H1 (cell line): ENCODE results near the gene CA14. TPM values are rescaled to one million over a fixed set of nuclear protein-coding genes. Genes with fewer than 3 reads are reported as not detected.

Experiments used
- CTCF ChIA-PET: fragments of 300-600 bp; sonication (Branson Sonifier 250); formaldehyde crosslinking; loops from one replicate; lab custom pipeline; 2021; ENCODE audit not compliant: partially characterized antibody; lab: Charles Lee
- POLR2A ChIA-PET: fragments of 300-600 bp; sonication (Branson Sonifier 250); formaldehyde crosslinking; loops from one replicate; lab custom pipeline; 2021; ENCODE audit warnings: inconsistent platforms; ENCODE audit not compliant: partially characterized antibody; lab: Charles Lee
- DNase-seq, 2 experiments: peaks; one replicate each; pipeline versions ENCODE4 v3.0.0 to v3.0.0-alpha.2; 2010 to 2022; ENCODE audit warnings: low spot score in 2 of 2, low read depth in 1 of 2, mixed read lengths in 1 of 2
- FAIRE-seq: peaks from 2 replicates; lab custom pipeline; 2011; peaks lifted over from hg19 to GRCh38; lab: Jason Lieb, UNC
- H2AFZ ChIP-seq: 2 replicates; pipeline ENCODE4 v1.8.1; 2012; ENCODE audit warnings: low read length, inconsistent platforms
- H2AK5ac ChIP-seq: 2 replicates; pipeline ENCODE4 v1.6.1; 2013; ENCODE audit warnings: low read depth, low read length
- H2BK120ac ChIP-seq: replicated peaks from 2 replicates; pipeline ENCODE3; 2013; ENCODE audit warnings: low read depth, low read length, inconsistent platforms
- H2BK12ac ChIP-seq: 2 replicates; pipeline ENCODE4 v1.6.1; 2013; ENCODE audit warnings: low read depth, low read length
- H2BK15ac ChIP-seq: 2 replicates; pipeline ENCODE4 v1.6.1; 2013; ENCODE audit warnings: low read length
- H2BK20ac ChIP-seq: 2 replicates; pipeline ENCODE4 v1.6.1; 2013; ENCODE audit warnings: low read length
- H2BK5ac ChIP-seq: 2 replicates; pipeline ENCODE4 v1.6.1; 2013; ENCODE audit warnings: low read depth, low read length
- H3K14ac ChIP-seq: 2 replicates; pipeline ENCODE4 v1.6.1; 2013; ENCODE audit warnings: inconsistent platforms; ENCODE audit not compliant: insufficient read length
- H3K18ac ChIP-seq: 2 replicates; pipeline ENCODE4 v1.6.1; 2013; ENCODE audit warnings: low read length; ENCODE audit errors: extremely low read depth
- H3K23ac ChIP-seq: 2 replicates; pipeline ENCODE4 v1.6.1; 2013; ENCODE audit warnings: inconsistent platforms; ENCODE audit not compliant: insufficient read length
- H3K23me2 ChIP-seq: 2 replicates; pipeline ENCODE4 v1.6.1; 2013; ENCODE audit warnings: low read depth, low read length
- H3K27ac ChIP-seq: 2 replicates; pipeline ENCODE4 v1.6.1; 2011; ENCODE audit warnings: low read depth, low read length, inconsistent platforms
- H3K27me3 ChIP-seq, 4 experiments: replicated peaks in 1 of 4; 1 replicate in 1 of 4; 2 replicates in 3 of 4; pipeline versions ENCODE4 v1.6.1 to v1.8.1; 2011 to 2013; ENCODE audit warnings: low read length in 3 of 4, mild to moderate bottlenecking in 3 of 4, inconsistent platforms in 2 of 4, mixed read lengths in 2 of 4, moderate library complexity in 1 of 4; ENCODE audit not compliant: control insufficient read depth in 3 of 4, insufficient read depth in 3 of 4; ENCODE audit errors: extremely low read depth in 1 of 4
- H3K36me3 ChIP-seq, 4 experiments: 2 replicates each; pipeline versions ENCODE4 v1.6.1 to v1.8.1; 2011 to 2013; ENCODE audit warnings: mild to moderate bottlenecking in 4 of 4, low read length in 3 of 4, moderate library complexity in 2 of 4, control low read depth in 1 of 4, inconsistent platforms in 1 of 4; ENCODE audit not compliant: insufficient read depth in 4 of 4, control insufficient read depth in 2 of 4
- H3K4ac ChIP-seq: replicated peaks from 2 replicates; pipeline ENCODE3; 2013; ENCODE audit warnings: low read length, low read depth, mixed read lengths, inconsistent platforms; ENCODE audit not compliant: insufficient read length
- H3K4me1 ChIP-seq, 4 experiments: replicated peaks in 1 of 4; 1 replicate in 1 of 4; 2 replicates in 3 of 4; pipeline versions ENCODE4 v1.6.1 to v1.8.1; 2011 to 2013; ENCODE audit warnings: low read length in 3 of 4, inconsistent platforms in 2 of 4, mixed read lengths in 1 of 4; ENCODE audit not compliant: insufficient read depth in 4 of 4, control insufficient read depth in 3 of 4
- H3K4me2 ChIP-seq, 2 experiments: 2 replicates each; pipeline versions ENCODE4 v1.6.1 to v1.8.1; 2011 to 2013; ENCODE audit warnings: low read depth in 2 of 2, low read length in 2 of 2, control low read depth in 1 of 2, inconsistent platforms in 1 of 2, mild to moderate bottlenecking in 1 of 2; ENCODE audit not compliant: insufficient read depth in 1 of 2
- H3K4me3 ChIP-seq, 4 experiments: fragments of 200-600, 300-600 bp in 1 of 4; sonication (generic), shearing (Covaris generic), sonication (Bioruptor Twin) in 1 of 4; 2 replicates each; pipeline versions ENCODE4 v1.5.1 to v1.8.1; 2011 to 2016; ENCODE audit warnings: low read length in 4 of 4, low read depth in 3 of 4, control low read depth in 2 of 4, inconsistent platforms in 2 of 4, mild to moderate bottlenecking in 2 of 4, mixed read lengths in 1 of 4, moderate library complexity in 1 of 4; ENCODE audit not compliant: insufficient read depth in 2 of 4; ENCODE audit errors: extremely low read depth in 1 of 4
- H3K56ac ChIP-seq: replicated peaks from 2 replicates; pipeline ENCODE3; 2013; ENCODE audit warnings: low read depth, mild to moderate bottlenecking, mixed read lengths, low read length, inconsistent platforms; ENCODE audit not compliant: insufficient read length
- H3K79me1 ChIP-seq: 2 replicates; pipeline ENCODE4 v1.6.1; 2013; ENCODE audit warnings: low read depth, low read length, control low read depth
- H3K79me2 ChIP-seq, 2 experiments: 2 replicates each; pipeline versions ENCODE4 v1.6.1 to v1.8.1; 2012 to 2013; ENCODE audit warnings: low read length in 2 of 2, mild to moderate bottlenecking in 2 of 2, inconsistent platforms in 1 of 2; ENCODE audit not compliant: insufficient read depth in 2 of 2, control insufficient read depth in 1 of 2
- H3K9ac ChIP-seq, 4 experiments: replicated peaks in 1 of 4; 1 replicate in 1 of 4; 2 replicates in 3 of 4; pipeline versions ENCODE4 v1.6.1 to v1.8.1; 2011 to 2013; ENCODE audit warnings: low read depth in 3 of 4, low read length in 3 of 4, control low read depth in 2 of 4, mild to moderate bottlenecking in 2 of 4, moderate library complexity in 2 of 4, inconsistent platforms in 1 of 4; ENCODE audit errors: extremely low read depth in 1 of 4
- H3K9me3 ChIP-seq, 2 experiments: 2 replicates each; pipeline versions ENCODE4 v1.6.1 to v1.8.1; 2012 to 2013; ENCODE audit warnings: mild to moderate bottlenecking in 2 of 2, moderate library complexity in 2 of 2, control low read depth in 1 of 2, inconsistent platforms in 1 of 2, low read depth in 1 of 2, low read length in 1 of 2, mixed read lengths in 1 of 2; ENCODE audit not compliant: insufficient read depth in 2 of 2
- H4K20me1 ChIP-seq, 2 experiments: replicated peaks in 1 of 2; 2 replicates each; pipeline versions ENCODE3 to v1.8.1; 2011 to 2013; ENCODE audit warnings: inconsistent platforms in 2 of 2, low read length in 2 of 2, mild to moderate bottlenecking in 1 of 2; ENCODE audit not compliant: insufficient read depth in 2 of 2, control insufficient read depth in 1 of 2
- H4K5ac ChIP-seq: 2 replicates; pipeline ENCODE4 v1.6.1; 2013; ENCODE audit warnings: low read length, low read depth, mixed read lengths, inconsistent platforms; ENCODE audit not compliant: insufficient read length
- H4K8ac ChIP-seq: 2 replicates; pipeline ENCODE4 v1.8.0; 2013; ENCODE audit warnings: mild to moderate bottlenecking, moderate library complexity, low read length, inconsistent platforms; ENCODE audit not compliant: insufficient read depth; ENCODE audit errors: extremely low read depth
- H4K91ac ChIP-seq: replicated peaks from 2 replicates; pipeline ENCODE3; 2013; ENCODE audit warnings: low read length, mixed read lengths, inconsistent platforms; ENCODE audit not compliant: insufficient read length
- JUND ChIP-seq: IDR thresholded peaks from 2 replicates; pipeline ENCODE4 v1.6.1; 2011; ENCODE audit warnings: mild to moderate bottlenecking, improper control_type of control experiment, low read length
- SIX5 ChIP-seq: IDR thresholded peaks from 2 replicates; pipeline ENCODE4 v1.6.1; 2011; ENCODE audit warnings: mild to moderate bottlenecking, low read depth, low read length
- WGBS, 2 experiments: shearing (Covaris generic) in 1 of 2; methylation state at CpG; one replicate each; pipeline versions ENCODE4 v1.1.6 to v1.1.7; 2013 to 2015; ENCODE audit warnings: low lambda C conversion rate in 2 of 2, mixed read lengths in 2 of 2, inconsistent platforms in 1 of 2, low coverage in 1 of 2, missing lambda C conversion rate in 1 of 2; ENCODE audit not compliant: insufficient replicate concordance in 2 of 2, insufficient coverage in 1 of 2, insufficient read length in 1 of 2; ENCODE audit errors: extremely low coverage in 1 of 2, missing lambda C conversion rate in 1 of 2; 5-methylcytosine and 5-hydroxymethylcytosine counted together
- polyA plus RNA-seq, 7 experiments: library from polyadenylated mRNA; depleted of rRNA in 3 of 7; stranded (reverse) in 5 of 7; unstranded in 2 of 7; fragments of >200 nt in 5 of 7; fragments of 200-250 nt in 2 of 7; gene quantifications; 1 replicate in 5 of 7; 2 replicates in 1 of 7; 4 replicates in 1 of 7; pipeline versions ENCODE4 v1.2.1 to v1.2.3, GENCODE V29; 2011 to 2013; ENCODE audit warnings: missing spikeins in 2 of 7, mixed read lengths in 2 of 7
- total RNA-seq: library from RNA; stranded (reverse); fragmentation: NEBNext Ultra II Directional; extraction: Animal tissue kit (Norgen Biotek cat#: 25700); gene quantifications from 2 replicates; pipeline ENCODE4 v1.2.1, GENCODE V29; 2021

Gene CA14
- total and polyA plus RNA-seq, 2 of the 8 experiments (the other 6 are each of a cell fraction or from before 2014, with no cell fraction given), result 52.3 to 105 TPM

- FAIRE-seq (no peak), DNase-seq (no peak)
- H3K4me1 ChIP-seq, result peaks cover 2 to 10% (median 7%) of the 10 kb centered on the region in 4 experiments; a peak in 6 of 7 replicates
- H3K36me3 ChIP-seq, result peaks cover 24 to 60% (median 48%) of the 10 kb centered on the region in 4 experiments
- H2BK120ac ChIP-seq, result no peak overlapping the region
- no peak overlapping the region for H3K14ac ChIP-seq
- no peak overlapping the region for H4K8ac ChIP-seq
- H3K9me3 ChIP-seq, result no peaks in the 10 kb centered on the region
- peaks cover 12% of the 10 kb centered on the region; the same call in 1 of the 2 replicates for H3K79me1 ChIP-seq
- H3K56ac ChIP-seq, result no peak overlapping the region
- CTCF ChIA-PET, result interaction anchor here (0.6 to 17.5 kb wide), 6 partner anchors 8 to 52 kb away, joined by 3 to 326 read pairs (median 4); partner anchors contain the start of genes APH1A, C1orf54 and CIART
- H3K4ac ChIP-seq, result no peak overlapping the region
- no peak overlapping the region for H2AFZ ChIP-seq
- no peak overlapping the region for H2BK15ac ChIP-seq
- no peak for TF ChIP-seq JUND
- no peak for TF ChIP-seq SIX5
- H3K27me3 ChIP-seq, result no peaks in the 10 kb centered on the region
- H2BK20ac ChIP-seq, result no peak overlapping the region
- no peak overlapping the region for H4K91ac ChIP-seq
- POLR2A ChIA-PET, result interaction anchor here (0.6 to 19.4 kb wide), 10 partner anchors 10 to 287 kb away, joined by 3 to 535 read pairs (median 4); partner anchors contain the start of genes ADAMTSL4, APH1A, C1orf54 and CIART
- H3K4me2 ChIP-seq, result no peak overlapping the region
- H3K18ac ChIP-seq, result no peak overlapping the region
- no peak overlapping the region for H2AK5ac ChIP-seq
- H3K23me2 ChIP-seq, result peaks cover 21% of the 10 kb centered on the region
- no peak overlapping the region for H2BK5ac ChIP-seq
- peaks cover 4 to 35% of the 10 kb centered on the region in 2 experiments for H3K79me2 ChIP-seq
- no peak overlapping the region for H3K27ac ChIP-seq
- WGBS, 2 experiments, result 92% methylated on average over 6 of the region's 6 CpGs; no CpG with 5 or more reads in 1 of the 2 experiments
- no peak overlapping the region for H4K5ac ChIP-seq
- no peak overlapping the region for H3K23ac ChIP-seq
- peaks cover under 1 to 4% of the 10 kb centered on the region in 2 experiments for H4K20me1 ChIP-seq
- H2BK12ac ChIP-seq, result no peak overlapping the region
- H3K4me3 ChIP-seq, result no peak overlapping the region
- H3K9ac ChIP-seq, result no peak overlapping the region
Measured at GRCh38 chr1:150262388-150263320, 5.1 kb downstream of the CA14 start.
